ENCODE measurements around the gene TMEM92. TPM values are rescaled to one million over a fixed set of nuclear protein-coding genes. Genes with fewer than 3 reads are reported as not detected.

Gene TMEM92
- total RNA-seq, 1 experiment from 2014 or later, result 6.6 TPM

GRCh38 chr17:50272711-50273653, 1.3 kb upstream of the TMEM92 start:
- no TSS peak for BruUV-seq (replicated peaks)
- ATAC-seq (peak; percentile 59), DNase-seq (ENCODE audit: low read depth, low spot score) (no peak)
- H4K20me1 ChIP-seq (ENCODE audit: insufficient read depth), result no peaks in the 10 kb centered on the region
- H3K36me3 ChIP-seq (ENCODE audit: control insufficient read depth in 1 of 2, insufficient read depth in 2 of 2, low read length in 2 of 2), result no peaks in the 10 kb centered on the region
- peak overlapping the region; percentile 94 for H3K4me2 ChIP-seq (ENCODE audit: low read length)
- TF ChIP-seq ZFX (IDR thresholded peaks at IDR 0.05) (peak; percentile 44; the same call in 1 of the 2 replicates), CTCF (IDR thresholded peaks at IDR 0.05 in 2 of 3, conservative IDR thresholded peaks at IDR 0.05 in 1 of 3; ENCODE audit: borderline replicate concordance in 1 of 3, insufficient read depth in 1 of 3, low read depth in 2 of 3, low read length in 2 of 3) (peak; percentile 80 to 95 (median 89)), EGR1 (IDR thresholded peaks at IDR 0.05; ENCODE audit: low read depth) (peak; percentile 57), FOSL1 (IDR thresholded peaks at IDR 0.05; ENCODE audit: low read depth) (no peak), POLR2AphosphoS5 (IDR thresholded peaks at IDR 0.05; ENCODE audit: low read depth, low read length) (0 out of 2 replicates have a peak, but pooled peaks have one; percentile 18)
- no peaks in the 10 kb centered on the region for H3K79me2 ChIP-seq (ENCODE audit: insufficient read depth, low read length)
- no peaks in the 10 kb centered on the region for H3K9me2 ChIP-seq (ENCODE audit: insufficient read depth)
- H2AFZ ChIP-seq (ENCODE audit: low read depth, low read length, poor library complexity, severe bottlenecking), result peak overlapping the region; percentile 87
- H3K9me3 ChIP-seq (ENCODE audit: control insufficient read depth in 1 of 2, insufficient read depth in 1 of 2, low read depth in 1 of 2, low read length in 2 of 2), result no peaks in the 10 kb centered on the region
- H3K27ac ChIP-seq (ENCODE audit: low read depth, low read length), result no peak overlapping the region; the same call in 1 of the 2 replicates
- ChIA-PET RAD21 (ENCODE audit: low non-redundant PET in 1 of 2, low total read pairs in 2 of 2, uncharacterized antibody in 2 of 2, unreplicated experiment in 2 of 2) (interaction anchor here (0.7 to 1.5 kb wide), 5 partner anchors 24 to 95 kb away, joined by 3 to 6 read pairs (median 4); partner anchors contain the start of gene COL1A1 (in 1 of the 2)), POLR2A (interaction anchor here (1.0 kb wide), 1 partner anchor 73 kb away, joined by 6 read pairs; no protein-coding TSS in a partner anchor), CTCF (interaction anchor here (0.7 to 8.9 kb wide), 17 partner anchors 10 to 121 kb away, joined by 3 to 152 read pairs (median 5); partner anchors contain the start of gene COL1A1)
- H3K4me1 ChIP-seq (ENCODE audit: control insufficient read depth in 1 of 2, insufficient read depth in 2 of 2, low read length in 2 of 2), result peaks cover 20 to 45% of the 10 kb centered on the region in 2 experiments
- peak overlapping the region; percentile 56 for H3K9ac ChIP-seq (ENCODE audit: low read length)
- H3K27me3 ChIP-seq (ENCODE audit: insufficient read depth, low read length), result no peaks in the 10 kb centered on the region
- peak overlapping the region; percentile 58 to 62 for H3K4me3 ChIP-seq (replicated peaks in 1 of 2; ENCODE audit: low read depth in 1 of 2, low read length in 2 of 2)
- intact Hi-C loops (cut with micrococcal nuclease), result loop anchor here (1.0 kb wide), 2 partner anchors 24 to 73 kb away; no protein-coding TSS in a partner anchor
